Measurements from ENCODE around the gene GRAMD1B.

Gene GRAMD1B

DNA sequence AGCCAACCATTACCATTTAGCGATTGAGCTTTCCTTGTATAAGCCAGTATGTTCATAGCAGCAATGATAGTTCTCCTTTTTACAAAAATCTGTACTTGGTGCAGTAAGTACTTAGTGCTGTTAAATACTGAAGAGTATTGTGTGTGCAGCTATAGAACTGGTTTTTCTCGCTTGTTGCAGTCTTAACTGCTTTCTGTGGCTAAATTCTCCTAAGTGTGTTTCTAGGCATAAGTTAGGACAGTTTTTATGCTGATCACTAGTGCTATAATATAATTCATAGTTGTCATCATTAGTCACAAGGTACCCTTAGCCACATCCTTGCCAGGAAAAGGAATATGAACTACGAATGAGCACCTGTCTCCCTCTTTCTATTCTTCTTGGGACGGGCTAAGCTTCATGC is 107.7 kb downstream of the GRAMD1B start:
- DNase-seq = no peak

DNA sequence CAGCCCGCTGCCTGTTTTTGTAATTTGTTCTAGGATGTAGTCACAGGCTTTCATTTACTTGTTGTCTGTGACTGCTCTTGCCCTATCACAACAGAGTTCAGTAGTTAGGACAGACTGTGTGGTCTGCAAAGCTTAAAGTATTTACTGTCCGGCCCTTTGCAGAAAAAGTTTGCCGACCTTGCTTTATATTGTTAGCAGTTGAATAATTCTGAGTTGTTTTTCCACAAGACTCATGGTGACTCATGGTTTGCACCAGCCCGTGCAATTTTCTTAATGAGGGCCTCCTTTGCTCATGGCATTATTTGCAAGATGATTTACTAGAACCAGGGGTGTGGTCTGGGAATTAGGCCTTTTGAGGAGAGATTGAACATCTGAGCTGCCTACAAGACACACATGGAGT is 113.7 kb downstream of the GRAMD1B start:
- DNase-seq = peak in 1 of 2 donors; percentile 32

DNA sequence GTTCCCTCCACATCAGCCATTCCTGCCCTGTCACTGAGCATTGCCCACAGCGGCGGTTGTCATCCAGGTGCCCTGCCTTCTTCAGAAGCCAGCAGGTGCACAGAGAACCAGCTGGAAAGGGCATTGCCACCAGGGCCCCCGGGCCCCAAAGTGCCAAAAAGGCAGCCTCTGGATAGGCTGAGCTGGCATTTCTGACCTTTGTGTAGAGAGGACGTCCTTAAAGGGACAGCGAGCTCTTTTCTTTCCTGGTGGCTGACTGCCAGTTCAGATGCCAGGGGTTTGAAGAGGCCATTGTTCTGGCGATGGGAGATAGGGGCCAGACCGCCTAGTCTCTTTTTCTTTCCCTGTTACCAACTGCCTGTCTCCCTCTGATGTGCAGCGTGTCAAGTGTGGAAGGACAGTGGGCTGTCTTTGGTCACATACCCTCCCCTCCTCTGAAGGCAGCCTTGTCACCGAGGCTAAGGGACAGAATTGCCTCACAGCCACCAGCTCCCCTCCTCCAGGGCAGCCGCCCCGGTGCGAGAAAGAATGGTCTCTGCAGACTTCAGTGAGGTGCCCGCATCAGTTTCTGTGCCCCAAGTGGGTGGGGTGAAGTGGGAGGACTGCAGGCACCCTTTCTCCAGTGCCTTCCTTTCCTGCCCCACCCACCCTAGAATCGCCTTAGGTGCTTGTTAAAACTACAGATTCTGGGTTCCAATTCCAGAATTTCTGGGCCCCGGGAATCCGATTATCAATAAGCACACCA is 114.7 kb downstream of the GRAMD1B start:
- no peak for DNase-seq

DNA sequence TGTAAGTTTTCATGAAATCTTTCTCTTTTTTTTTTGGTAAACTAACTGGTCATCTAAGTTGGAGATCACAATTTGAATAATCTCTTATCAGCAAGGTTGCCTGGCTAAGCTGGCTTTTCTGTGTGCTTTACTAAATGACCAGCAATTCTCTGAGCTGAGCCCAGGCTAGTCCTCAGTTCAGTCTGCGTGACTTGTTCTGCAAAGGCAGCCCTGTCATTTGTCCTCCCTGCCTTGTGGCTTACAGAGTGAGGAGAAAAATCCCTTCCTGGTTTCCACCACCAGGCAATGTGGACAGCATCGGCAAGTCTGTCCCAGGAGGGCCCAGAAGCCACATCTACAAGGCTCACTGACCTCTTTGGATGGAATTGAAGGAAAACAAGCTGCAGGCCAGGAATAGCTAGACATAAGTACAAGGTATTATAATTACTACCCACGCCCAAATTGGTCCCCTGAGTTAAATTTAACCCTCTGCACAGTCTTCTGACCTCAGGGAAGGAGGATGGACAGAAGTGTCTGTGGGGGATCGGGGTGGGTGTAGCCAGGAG is 115.7 kb downstream of the GRAMD1B start:
- DNase-seq = no peak

DNA sequence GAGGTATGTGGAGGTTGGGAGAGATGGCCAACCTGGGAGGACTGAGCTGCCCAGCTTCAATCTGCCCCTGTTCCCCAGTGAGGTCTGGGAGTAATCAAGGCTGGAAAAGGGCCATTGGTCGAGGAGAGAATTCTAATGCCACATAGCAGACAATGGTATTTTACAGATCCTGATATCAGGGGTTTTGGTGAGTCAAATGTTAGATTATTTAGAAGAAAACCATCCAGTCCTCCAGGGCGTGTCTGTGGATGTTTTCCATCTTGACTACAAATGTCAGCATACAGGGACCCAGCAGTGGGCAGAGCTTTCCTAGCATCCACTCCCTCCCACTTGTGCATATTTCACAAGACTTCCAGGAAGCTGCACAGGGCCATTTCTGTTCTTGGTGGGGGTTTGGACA is 116.4 kb downstream of the GRAMD1B start:
- no peak for DNase-seq

- DNase-seq = peak; percentile 46 to 83
These were observed 117.1 kb downstream of the GRAMD1B start for GRCh38 chr11:123547180-123547579.

DNA sequence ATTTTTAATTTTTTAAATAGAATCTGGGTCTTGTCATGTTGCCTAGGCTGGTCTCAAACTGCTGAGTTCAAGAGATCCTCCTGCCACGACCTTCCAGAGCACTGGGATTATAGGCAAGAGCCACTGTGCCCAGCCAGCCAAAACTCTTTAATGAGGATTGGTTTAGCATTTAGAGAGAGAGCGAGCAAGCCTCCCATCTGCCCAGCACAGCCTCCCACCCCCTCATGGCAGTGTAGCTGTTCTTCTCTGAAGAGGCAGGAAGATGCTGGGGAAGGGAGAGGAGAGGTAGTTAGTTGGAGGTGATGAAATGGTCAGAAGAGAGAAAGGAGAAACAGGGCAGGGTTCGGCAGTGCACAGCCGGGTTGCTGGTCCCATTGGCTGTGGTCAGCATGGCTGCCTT is 118.7 kb downstream of the GRAMD1B start:
- no peak for DNase-seq

DNA sequence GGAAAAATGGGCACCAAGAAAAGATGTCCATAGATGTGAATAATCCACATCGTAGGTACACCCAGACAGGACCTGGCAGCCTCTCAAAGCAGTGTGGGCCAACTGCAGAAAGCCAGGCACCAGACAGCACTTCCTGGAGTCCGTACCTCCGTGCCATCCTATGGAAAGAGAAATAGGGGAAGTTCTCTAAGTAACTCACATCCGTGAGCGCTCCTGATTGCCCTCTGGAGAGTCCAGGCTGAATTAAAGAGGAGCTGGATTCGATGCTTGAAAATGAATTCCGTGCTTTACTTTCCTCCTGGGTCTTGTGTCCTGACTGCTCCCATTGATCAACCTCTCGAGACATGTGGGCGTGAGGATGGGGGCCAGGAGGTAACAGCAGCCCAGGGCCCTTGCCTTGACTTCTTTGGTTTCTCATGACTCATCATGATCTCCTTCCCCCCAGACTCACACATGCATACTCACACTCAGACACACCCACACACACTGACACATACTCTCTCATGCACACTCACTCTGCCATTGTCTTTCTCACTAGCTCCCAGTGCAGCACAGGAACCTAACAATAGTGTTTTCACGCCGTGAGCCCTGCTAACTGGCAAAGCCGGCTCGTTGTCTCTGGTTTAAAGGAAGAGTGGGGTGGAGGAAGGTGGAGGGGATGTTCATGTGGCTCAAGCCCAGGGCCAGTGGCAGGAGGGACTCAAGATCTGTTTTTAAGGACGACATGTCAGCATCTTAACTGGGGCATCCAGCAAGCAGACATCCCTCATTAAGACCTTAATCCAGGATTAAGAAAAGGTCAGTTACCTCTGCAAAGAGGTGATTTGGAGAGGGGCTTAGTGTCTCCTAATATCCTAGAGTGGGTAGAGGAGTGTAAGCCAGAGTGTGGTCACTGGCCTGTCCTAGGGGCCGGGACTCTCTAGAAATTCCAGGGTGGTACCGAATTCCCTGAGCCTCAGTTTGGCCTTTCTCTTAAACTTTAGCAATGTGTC is 120.2 kb downstream of the GRAMD1B start:
- peak in 1 of 2 donors; percentile 11 for DNase-seq

GRCh38 chr11:123551079-123551478 is 121.0 kb downstream of the GRAMD1B start:
- DNase-seq = no peak

DNA sequence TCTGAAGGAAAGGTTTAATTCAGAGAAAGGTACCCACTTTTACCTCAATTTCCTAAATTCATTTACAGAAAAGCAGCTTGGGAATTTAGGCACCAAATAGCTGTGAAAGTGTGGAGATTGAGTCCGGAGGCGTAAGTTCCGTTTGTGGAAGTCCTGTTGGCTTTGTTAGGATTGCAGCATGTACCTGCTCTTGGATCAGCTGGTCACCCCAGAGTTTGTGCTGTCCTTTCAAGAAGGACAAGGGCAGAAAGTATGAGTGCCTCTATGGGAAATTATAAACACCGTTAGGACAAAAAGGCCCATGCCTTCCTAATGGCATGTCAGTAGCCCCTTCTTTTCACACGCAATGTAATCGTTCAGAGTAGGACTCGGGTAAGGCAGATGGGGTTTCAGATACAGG is 126.6 kb downstream of the GRAMD1B start:
- DNase-seq = no peak

GRCh38 chr11:123558536-123559315 is 128.7 kb downstream of the GRAMD1B start:
- DNase-seq = no peak

DNA sequence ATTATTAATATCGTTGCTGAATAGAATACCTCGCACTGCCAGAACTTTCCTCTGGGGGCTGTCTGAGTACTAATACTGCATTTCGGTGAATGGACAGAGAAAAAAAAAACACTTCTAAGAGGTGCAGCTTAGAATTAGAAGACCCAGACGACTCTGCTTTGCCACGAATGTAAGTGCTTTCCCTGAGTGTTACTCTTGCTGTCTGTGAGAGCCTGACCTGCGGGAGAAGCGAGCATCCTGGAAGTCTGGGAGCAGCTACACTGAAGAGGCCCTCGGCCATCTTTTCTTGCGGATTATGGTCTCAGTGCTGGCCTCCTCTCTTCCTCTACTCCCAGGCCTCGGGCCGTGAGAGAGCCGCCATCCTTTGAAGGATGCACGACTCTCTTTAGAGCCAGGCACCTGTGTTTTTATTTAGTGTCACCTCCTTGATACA is 129.5 kb downstream of the GRAMD1B start:
- DNase-seq = no peak

DNA sequence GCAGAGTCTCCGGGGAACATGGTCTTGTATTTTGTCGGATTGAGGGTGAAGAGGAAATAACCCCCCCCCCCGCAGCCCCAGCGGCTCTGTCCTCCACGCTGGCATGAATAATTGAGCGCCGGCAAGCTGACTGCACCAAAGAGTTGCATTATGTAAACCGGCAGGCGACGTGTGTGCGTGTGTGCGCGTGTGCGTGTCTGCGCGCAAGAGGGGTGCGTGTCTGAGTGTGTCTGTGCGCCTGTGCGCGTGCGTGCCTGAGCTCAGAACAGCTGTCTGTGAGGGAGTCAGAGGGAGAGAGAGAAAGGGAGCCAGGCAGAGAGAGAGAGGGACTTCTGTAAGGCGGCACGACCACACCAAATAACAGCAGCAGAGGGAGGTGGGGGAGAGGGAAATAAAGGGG is 129.9 kb downstream of the GRAMD1B start:
- DNase-seq = no peak

DNA sequence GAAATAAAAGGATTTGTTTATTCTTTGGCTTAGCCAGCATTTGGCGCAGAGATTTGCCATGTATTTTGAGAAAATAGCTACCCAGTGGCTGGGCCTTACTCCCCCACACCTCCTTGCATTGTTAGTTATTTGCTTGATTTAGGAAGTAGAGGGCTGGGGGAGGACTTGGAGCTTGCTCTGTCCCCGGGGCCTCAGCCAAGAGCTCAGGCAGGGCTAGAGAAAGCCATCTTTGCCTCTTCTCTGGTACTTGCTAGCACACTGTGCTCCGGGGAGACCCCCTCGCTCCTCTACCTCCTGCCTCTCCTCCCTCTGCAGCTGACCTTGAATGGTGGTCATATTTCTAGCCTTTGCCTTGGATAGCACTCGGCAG is 131.3 kb downstream of the GRAMD1B start:
- no peak for DNase-seq

DNA sequence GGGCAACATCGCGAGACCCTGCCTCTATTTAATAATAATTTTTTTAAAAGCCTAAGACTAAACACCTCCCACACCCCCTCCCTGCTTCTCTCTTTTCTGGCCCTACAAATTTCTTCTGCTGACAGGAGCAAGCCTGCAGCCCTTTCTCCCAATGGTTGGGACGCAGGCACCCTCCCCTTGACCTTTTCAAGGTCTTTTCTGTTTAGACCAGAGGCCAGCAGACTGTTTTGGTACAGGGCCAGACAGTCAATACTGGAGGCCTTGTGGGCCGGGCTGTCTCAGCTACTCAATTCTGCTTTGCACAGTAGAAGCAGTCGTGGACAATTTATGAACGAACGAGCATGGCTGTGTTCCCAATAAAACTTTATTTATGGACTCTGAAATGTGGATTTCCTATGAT is 132.1 kb downstream of the GRAMD1B start:
- no peak for DNase-seq

GRCh38 chr11:123562829-123563228 is 132.8 kb downstream of the GRAMD1B start:
- DNase-seq = no peak

GRCh38 chr11:123564221-123564620 is 134.2 kb downstream of the GRAMD1B start:
- DNase-seq = peak in 1 of 2 donors; percentile 53

DNA sequence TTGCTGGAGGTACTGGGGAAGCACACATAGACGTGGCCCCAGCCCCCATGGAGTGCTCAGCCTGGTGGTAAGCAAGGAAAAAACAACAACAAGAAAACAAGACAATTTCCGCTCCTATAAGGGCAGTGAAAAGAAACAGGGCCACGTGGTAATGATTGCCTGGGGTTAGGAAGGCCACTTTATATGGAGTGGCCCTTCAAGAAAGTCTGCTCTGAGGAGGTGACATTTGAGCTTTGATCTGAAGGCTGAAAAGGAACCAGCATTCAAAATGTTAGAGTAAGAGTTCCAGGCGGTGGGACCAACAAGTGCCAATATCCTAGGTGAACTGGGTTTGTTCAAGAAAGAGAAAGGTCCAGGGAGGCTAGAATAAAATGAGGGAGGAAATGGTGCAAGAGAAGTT is 136.8 kb downstream of the GRAMD1B start:
- DNase-seq = no peak

GRCh38 chr11:123567466-123567865 is 137.4 kb downstream of the GRAMD1B start:
- DNase-seq = no peak

DNA sequence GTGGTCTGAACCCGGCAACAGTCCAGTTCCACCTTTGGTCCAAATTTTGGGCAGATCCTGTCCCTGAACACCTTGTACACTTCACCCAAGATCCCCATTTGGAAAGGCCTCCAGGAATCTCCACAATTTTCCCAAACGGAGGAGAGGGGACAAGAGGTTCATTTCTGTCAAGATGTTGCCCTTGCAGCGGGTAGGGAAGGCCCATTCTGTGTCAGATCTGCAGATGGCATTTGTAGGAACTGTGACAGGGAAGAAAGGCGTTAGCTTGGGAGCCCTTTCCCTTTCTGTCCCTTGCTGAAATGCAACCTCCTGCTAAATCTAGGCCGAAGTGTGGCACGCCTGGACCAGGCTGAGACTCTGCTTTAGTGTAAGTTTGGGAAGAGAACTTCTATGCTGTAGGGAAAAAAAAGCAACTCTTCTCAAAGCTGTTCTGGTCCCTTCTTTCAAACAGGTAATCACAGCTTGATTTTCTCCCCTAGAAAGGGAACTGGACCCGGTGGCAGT is 138.3 kb downstream of the GRAMD1B start:
- no peak for DNase-seq

DNA sequence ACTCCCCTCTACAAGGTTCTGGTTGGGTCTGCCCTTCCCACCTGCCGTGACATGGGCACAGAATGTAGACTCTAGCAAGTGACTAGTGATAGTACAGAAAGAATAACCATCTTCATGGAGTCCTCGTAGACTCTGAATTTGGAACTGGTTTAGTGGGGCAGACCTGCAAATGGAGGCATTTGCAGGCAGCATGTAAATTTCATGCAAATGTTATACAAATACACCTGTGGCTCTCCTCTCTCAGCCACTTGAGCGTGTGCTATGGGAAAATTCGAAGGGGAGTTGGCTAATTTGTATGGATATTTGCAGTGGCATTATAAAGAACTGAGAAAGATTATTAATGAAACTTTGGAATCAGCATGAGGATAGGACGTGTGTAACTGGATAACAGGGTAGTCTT is 139.3 kb downstream of the GRAMD1B start:
- no peak for DNase-seq

DNA sequence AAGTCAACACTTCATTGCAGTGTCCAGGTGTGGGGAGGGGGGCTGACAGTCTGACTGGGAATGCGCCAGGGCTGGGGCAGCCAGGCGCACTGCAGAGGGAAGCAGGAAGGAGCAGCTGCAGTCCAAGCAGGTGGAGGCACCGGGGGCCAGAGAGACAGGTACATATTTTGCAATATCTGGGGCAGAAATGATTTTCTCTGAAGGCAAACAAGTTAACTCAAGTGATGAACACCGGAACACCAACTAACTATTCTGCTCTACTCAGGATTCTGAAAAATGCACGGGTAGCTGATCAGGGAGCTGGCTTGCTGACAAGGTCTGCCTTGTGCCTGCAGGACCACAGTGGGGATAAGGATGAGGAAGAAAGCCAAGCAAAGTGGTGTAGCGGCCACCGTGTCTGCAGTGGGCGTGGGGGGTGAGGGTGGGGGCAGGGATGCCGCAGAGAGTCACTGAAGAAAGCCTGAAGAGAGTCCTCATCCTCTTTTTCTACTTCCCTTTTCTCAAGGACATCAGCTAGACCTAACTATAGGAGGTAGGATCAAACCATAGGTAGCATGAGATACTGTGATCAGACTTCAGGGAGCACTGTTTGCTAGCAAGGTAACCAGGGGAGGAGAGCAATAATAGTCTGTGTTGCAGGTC is 141.0 kb downstream of the GRAMD1B start:
- DNase-seq = no peak
